ENCODE measurements around the gene WDR91. TPM values are rescaled to one million over a fixed set of nuclear protein-coding genes. Genes with fewer than 3 reads are reported as not detected.

The WDR91 gene
- total and polyA plus RNA-seq, 2 donors (not counting 3 experiments of a cell fraction or from before 2014, with no cell fraction given), result 6.7 to 7.0 TPM

DNA sequence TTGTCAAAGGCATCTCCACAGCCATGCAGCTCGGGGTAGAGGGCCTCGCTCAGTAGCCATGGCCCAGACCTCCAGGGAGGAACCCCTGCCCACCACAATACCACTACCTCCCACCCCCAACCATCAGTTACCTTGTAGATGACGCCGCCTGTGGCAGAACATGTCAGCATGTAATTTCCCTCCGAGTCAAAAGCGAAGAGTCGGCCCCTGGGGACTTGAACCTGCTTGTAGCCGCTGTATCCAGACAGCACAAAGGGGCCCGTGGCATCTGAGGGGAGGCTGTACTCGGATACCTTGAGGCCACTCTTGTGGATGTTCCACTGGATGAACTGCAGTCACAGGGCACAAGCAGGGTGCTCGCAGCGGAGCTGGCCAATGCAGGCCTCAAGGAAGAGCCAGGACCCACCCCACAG lies 24.5 kb downstream of the WDR91 start:
- Histone ChIP-seq H3K36me3 (ENCODE audit: control insufficient read depth in 2 of 2, extremely low read depth in 1 of 2, insufficient read depth in 2 of 2, low read length in 2 of 2) (peaks cover 0 to 13% of the 10 kb centered on the region in 2 experiments), H3K4me3 (replicated peaks in 1 of 3; ENCODE audit: insufficient read depth in 1 of 3, low read depth in 1 of 3, low read length in 3 of 3) (no peak overlapping the region), H3K4me1 (ENCODE audit: control insufficient read depth, extremely low read depth, insufficient read depth, low read length) (no peaks in the 10 kb centered on the region), H3K9me1 (replicated peaks; ENCODE audit: control insufficient read depth, extremely low read depth, insufficient read depth, low read length) (no peaks in the 10 kb centered on the region), H3K79me2 (ENCODE audit: control insufficient read depth, insufficient read depth, low read length) (no peaks in the 10 kb centered on the region), H3K9me3 (replicated peaks; ENCODE audit: control insufficient read depth, insufficient read depth, low read length) (peaks cover 2% of the 10 kb centered on the region), H3K4me2 (ENCODE audit: insufficient read depth, low read length) (no peak overlapping the region), H2AFZ (ENCODE audit: low read depth, low read length) (no peak overlapping the region), H3K9ac (replicated peaks; ENCODE audit: extremely low read depth, insufficient read depth, low read length) (no peak overlapping the region), H3K27me3 (ENCODE audit: control insufficient read depth in 2 of 2, insufficient read depth in 2 of 2, low read length in 2 of 2) (no peaks in the 10 kb centered on the region), H4K20me1 (replicated peaks; ENCODE audit: control insufficient read depth, extremely low read depth, insufficient read depth, low read length) (no peaks in the 10 kb centered on the region), H3K27ac (ENCODE audit: insufficient read depth, low read depth, low read length) (no peak overlapping the region)
- ChIA-PET CTCF (no interaction called here), POLR2A (no interaction called here)
- DNase-seq (ENCODE audit: low read depth, low spot score) (no peak), FAIRE-seq (no peak)
- no TSS peak for BruUV-seq (replicated peaks)
- intact Hi-C loops (cut with micrococcal nuclease) (no loop called here), dilution Hi-C loops (cut with MboI; ENCODE audit: extremely low pct_ligation_motif_present, low sequenced_read_pairs) (no loop called here)
- TF ChIP-seq MYC (IDR thresholded peaks at IDR 0.05; ENCODE audit: low read depth, low read length) (no peak), POLR2A (IDR thresholded peaks at IDR 0.05; ENCODE audit: low read depth, low read length) (no peak), GATA2 (IDR thresholded peaks at IDR 0.05; ENCODE audit: insufficient read depth, insufficient read length, low read depth, low read length) (no peak)
- TF ChIP-seq, protein P1, sequence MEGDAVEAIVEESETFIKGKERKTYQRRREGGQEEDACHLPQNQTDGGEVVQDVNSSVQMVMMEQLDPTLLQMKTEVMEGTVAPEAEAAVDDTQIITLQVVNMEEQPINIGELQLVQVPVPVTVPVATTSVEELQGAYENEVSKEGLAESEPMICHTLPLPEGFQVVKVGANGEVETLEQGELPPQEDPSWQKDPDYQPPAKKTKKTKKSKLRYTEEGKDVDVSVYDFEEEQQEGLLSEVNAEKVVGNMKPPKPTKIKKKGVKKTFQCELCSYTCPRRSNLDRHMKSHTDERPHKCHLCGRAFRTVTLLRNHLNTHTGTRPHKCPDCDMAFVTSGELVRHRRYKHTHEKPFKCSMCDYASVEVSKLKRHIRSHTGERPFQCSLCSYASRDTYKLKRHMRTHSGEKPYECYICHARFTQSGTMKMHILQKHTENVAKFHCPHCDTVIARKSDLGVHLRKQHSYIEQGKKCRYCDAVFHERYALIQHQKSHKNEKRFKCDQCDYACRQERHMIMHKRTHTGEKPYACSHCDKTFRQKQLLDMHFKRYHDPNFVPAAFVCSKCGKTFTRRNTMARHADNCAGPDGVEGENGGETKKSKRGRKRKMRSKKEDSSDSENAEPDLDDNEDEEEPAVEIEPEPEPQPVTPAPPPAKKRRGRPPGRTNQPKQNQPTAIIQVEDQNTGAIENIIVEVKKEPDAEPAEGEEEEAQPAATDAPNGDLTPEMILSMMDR (IDR thresholded peaks at IDR 0.05; ENCODE audit: extremely low read depth in 1 of 2, insufficient read depth in 1 of 2, low read depth in 1 of 2, low read length in 2 of 2), result no peak

DNA sequence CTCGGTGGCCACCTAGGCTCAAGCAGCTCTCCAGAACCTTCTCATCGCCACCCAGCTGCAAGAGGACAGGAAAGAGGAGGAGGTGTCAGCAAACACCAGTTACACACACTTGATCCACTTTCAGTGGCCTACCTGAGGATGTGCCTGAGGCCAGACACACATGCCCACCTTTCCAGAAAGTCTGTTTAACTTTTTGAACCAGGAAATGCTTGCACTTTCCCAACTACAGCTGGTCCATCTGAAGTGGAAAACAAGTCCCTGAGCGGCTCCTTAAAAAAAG lies 25.1 kb downstream of the WDR91 start:
- H4K20me1 ChIP-seq (replicated peaks; ENCODE audit: control insufficient read depth, extremely low read depth, insufficient read depth, low read length), result no peaks in the 10 kb centered on the region
- no peak for TF ChIP-seq JUN (IDR thresholded peaks at IDR 0.05; ENCODE audit: borderline replicate concordance, insufficient read depth, insufficient read length, low read depth)
- no peak for TF ChIP-seq MYC (IDR thresholded peaks at IDR 0.05; ENCODE audit: low read depth, low read length)
- TF ChIP-seq POLR2A (IDR thresholded peaks at IDR 0.05; ENCODE audit: low read depth, low read length), result no peak
- TF ChIP-seq FOS (IDR thresholded peaks at IDR 0.05; ENCODE audit: borderline replicate concordance, insufficient read depth, low read length), result no peak
- TF ChIP-seq, protein P1 (IDR thresholded peaks at IDR 0.05; ENCODE audit: extremely low read depth in 1 of 2, insufficient read depth in 1 of 2, low read depth in 1 of 2, low read length in 2 of 2), result no peak
- TF ChIP-seq POLR2AphosphoS5 (IDR thresholded peaks at IDR 0.05; ENCODE audit: insufficient read depth, low read depth, low read length), result no peak
- TF ChIP-seq, protein P2, sequence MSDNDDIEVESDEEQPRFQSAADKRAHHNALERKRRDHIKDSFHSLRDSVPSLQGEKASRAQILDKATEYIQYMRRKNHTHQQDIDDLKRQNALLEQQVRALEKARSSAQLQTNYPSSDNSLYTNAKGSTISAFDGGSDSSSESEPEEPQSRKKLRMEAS (IDR thresholded peaks at IDR 0.05; ENCODE audit: insufficient read depth, insufficient read length), result no peak
- TF ChIP-seq EZH2 (IDR thresholded peaks at IDR 0.05; ENCODE audit: borderline replicate concordance, low read depth, low read length, severe bottlenecking), result no peak
- no peaks in the 10 kb centered on the region for H3K27me3 ChIP-seq (ENCODE audit: control insufficient read depth in 2 of 2, insufficient read depth in 2 of 2, low read length in 2 of 2)
- no peak overlapping the region for H2AFZ ChIP-seq (ENCODE audit: low read depth, low read length)
- POLR2A ChIA-PET, result no interaction called here
- H3K9ac ChIP-seq (replicated peaks; ENCODE audit: extremely low read depth, insufficient read depth, low read length), result no peak overlapping the region
- peaks cover 0 to 13% of the 10 kb centered on the region in 2 experiments for H3K36me3 ChIP-seq (ENCODE audit: control insufficient read depth in 2 of 2, extremely low read depth in 1 of 2, insufficient read depth in 2 of 2, low read length in 2 of 2)
- dilution Hi-C loops (cut with MboI; ENCODE audit: extremely low pct_ligation_motif_present, low sequenced_read_pairs), result no loop called here
- H3K9me3 ChIP-seq (replicated peaks; ENCODE audit: control insufficient read depth, insufficient read depth, low read length), result peaks cover 4% of the 10 kb centered on the region
- H3K4me1 ChIP-seq (ENCODE audit: control insufficient read depth, extremely low read depth, insufficient read depth, low read length), result no peaks in the 10 kb centered on the region
- CTCF ChIA-PET, result no interaction called here
- no peaks in the 10 kb centered on the region for H3K79me2 ChIP-seq (ENCODE audit: control insufficient read depth, insufficient read depth, low read length)
- FAIRE-seq, result no peak
- intact Hi-C loops (cut with micrococcal nuclease), result no loop called here
- H3K27ac ChIP-seq (ENCODE audit: insufficient read depth, low read depth, low read length), result no peak overlapping the region
- H3K4me3 ChIP-seq (replicated peaks in 1 of 3; ENCODE audit: insufficient read depth in 1 of 3, low read depth in 1 of 3, low read length in 3 of 3), result no peak overlapping the region
- H3K4me2 ChIP-seq (ENCODE audit: insufficient read depth, low read length), result no peak overlapping the region
- H3K9me1 ChIP-seq (replicated peaks; ENCODE audit: control insufficient read depth, extremely low read depth, insufficient read depth, low read length), result no peaks in the 10 kb centered on the region
- no peak for DNase-seq (ENCODE audit: low read depth, low spot score)
- no TSS peak for BruUV-seq (replicated peaks)

All from endothelial cell of umbilical vein (primary cell).